Urinary bladder (tissue), 4 donors: ENCODE data around the gene MIEF2. TPM values are rescaled to one million over a fixed set of nuclear protein-coding genes. Genes with fewer than 3 reads are reported as not detected.
"Not testable (repeated sequence)": the region's sequence is repeated elsewhere in the genome, so short reads cannot be mapped to it uniquely, and the experiment has no call there.

Experiments
- DNase-seq: peaks from one replicate; pipeline ENCODE4 v3.0.0-alpha.2; 2015; ENCODE audit errors: extremely low spot score
- H3K27ac ChIP-seq: one replicate; pipeline ENCODE4 v1.5.1; 2013; ENCODE audit warnings: low read depth, mild to moderate bottlenecking, moderate library complexity
- H3K36me3 ChIP-seq: one replicate; pipeline ENCODE4 v1.6.1; 2013; ENCODE audit warnings: mild to moderate bottlenecking, moderate library complexity; ENCODE audit not compliant: insufficient read depth
- H3K4me1 ChIP-seq: one replicate; pipeline ENCODE4 v1.6.1; 2013; ENCODE audit warnings: mild to moderate bottlenecking, moderate library complexity; ENCODE audit not compliant: insufficient read depth
- H3K4me3 ChIP-seq: one replicate; pipeline ENCODE4 v1.5.1; 2013; ENCODE audit warnings: low read depth, low read length
- WGBS: extraction: QIAGEN DNeasy Blood & Tissue Kit; methylation state at CpG from one replicate; pipeline ENCODE4 v1.1.7; 2013; 5-methylcytosine and 5-hydroxymethylcytosine counted together
- polyA plus RNA-seq: library from polyadenylated mRNA; stranded (reverse); fragments of 200-250 nt; gene quantifications from one replicate; pipeline ENCODE4 v1.2.3, GENCODE V29; 2013
- total RNA-seq: library from RNA; depleted of rRNA; stranded (reverse); fragments of >200 nt; gene quantifications from one replicate; pipeline ENCODE4 v1.2.3, GENCODE V29; 2014
- donor health status: healthy with polysubstance abuse.
- donor health status: healthy.

Gene MIEF2
- total and polyA plus RNA-seq, 2 donors: 11.7 to 13.7 TPM

DNA sequence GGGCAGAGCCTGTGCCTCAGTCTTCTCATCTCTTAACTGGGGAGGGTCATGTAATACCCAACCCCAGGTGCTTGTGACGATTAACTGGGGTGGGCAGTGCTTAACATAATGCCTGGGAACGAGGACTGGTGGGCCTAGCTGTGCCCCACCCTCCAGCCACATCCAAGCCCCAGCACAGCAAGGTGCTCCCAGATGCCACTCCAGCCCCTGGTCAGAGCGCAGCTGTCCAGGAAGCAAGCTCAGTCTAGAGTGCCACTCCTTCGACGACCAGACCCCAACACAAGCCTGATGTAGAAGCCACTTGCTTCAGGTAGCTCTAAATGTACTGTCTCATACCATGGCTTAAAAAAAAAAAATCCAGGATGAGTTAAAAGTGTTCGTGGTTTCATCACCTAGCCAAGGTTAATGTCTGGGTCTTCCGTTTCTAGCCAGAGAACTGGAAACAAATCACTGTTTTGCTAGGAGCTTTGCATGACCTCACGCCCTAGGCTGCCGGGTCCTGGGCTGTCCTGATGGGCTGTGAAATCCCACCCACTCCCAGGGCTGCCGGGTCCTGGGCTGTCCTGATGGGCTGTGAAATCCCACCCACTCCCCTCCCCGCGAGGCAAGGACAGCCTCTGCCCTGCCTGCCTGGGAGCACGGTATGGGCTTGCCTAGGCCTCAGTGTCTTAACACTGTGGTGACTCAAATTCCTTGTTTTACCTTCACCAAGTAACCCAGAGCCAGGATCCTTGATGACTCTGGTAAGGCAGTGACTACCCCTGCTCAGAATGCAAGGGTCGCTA lies 7.7 kb downstream of the MIEF2 start:
- Histone ChIP-seq H3K36me3 (peaks cover 4% of the 10 kb centered on the region), H3K27ac (no peak overlapping the region), H3K4me1 (no peaks in the 10 kb centered on the region), H3K4me3 (no peak overlapping the region)
- no peak for DNase-seq
- 34% methylated on average over 14 of the region's 14 CpGs for WGBS

DNA sequence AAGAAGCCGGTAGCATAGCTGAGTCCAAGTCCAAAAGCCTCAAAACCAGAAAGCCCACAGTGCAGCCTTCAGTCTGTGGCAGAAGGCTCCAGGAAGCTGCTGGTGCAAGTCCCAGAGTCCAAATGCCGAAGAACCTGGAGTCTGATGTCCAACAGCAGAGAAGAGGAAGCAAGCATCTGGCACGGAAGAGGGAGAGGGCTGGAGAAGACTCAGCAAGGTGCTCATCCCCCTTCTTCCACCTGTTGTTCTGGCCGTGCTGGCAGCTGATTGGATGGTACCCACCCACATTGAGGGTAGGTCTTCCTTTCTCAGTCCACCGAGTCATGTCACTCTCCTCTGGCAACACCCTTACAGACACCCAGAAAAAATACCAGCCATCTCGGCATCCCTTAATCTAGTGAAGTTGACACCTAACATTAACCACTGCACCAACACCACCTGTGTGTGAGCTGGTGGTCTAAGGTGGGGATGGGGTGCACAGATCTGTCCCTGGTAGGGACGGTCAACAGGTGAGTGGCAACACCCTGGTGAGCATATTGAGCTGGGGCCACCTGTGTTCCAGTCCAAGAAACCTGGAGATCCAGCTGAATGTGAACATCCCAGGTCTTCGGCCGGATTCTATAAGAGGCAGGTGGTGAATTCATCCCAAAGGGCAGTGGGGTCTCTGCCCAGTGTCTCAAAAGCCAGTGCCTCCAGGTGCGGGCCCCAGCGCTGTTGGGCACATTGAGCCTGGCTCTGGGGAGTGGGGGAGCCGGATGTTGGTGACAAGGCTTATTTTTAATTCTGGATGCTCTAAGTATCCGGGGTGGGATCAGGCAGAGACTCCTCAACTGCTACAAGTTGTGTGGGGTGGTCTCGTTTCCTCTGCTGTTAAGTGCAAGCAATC lies 9.8 kb downstream of the MIEF2 start:
- Histone ChIP-seq H3K27ac (no peak overlapping the region), H3K4me3 (no peak overlapping the region), H3K4me1 (no peaks in the 10 kb centered on the region), H3K36me3 (peaks cover 3% of the 10 kb centered on the region)
- DNase-seq: no peak
- 85% methylated on average over 14 of the region's 14 CpGs for WGBS

DNA sequence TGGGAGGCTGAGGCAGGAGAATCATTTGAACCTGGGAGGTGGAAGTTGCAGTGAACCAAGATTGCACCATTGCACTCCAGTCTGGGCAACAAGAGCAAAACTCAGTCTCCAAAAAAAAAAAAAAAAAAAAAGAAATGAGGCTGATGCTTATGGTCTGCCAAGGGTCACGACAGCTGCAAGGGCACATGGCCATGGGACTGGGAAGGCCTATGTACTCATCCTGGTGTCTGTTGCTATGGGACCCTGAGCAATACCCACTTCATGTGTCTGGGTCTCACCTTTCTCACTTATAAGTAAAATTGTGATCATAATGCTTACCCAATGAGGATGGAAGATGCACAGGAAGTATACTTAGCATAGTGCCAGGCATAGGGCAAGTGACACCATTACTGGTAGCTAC lies 16.6 kb downstream of the MIEF2 start:
- WGBS: 100% methylated on average over 1 of the region's 1 CpG
- Histone ChIP-seq H3K4me1 (no peaks in the 10 kb centered on the region), H3K4me3 (no peak overlapping the region), H3K27ac (no peak overlapping the region), H3K36me3 (peaks cover 9% of the 10 kb centered on the region)
- DNase-seq: no peak

DNA sequence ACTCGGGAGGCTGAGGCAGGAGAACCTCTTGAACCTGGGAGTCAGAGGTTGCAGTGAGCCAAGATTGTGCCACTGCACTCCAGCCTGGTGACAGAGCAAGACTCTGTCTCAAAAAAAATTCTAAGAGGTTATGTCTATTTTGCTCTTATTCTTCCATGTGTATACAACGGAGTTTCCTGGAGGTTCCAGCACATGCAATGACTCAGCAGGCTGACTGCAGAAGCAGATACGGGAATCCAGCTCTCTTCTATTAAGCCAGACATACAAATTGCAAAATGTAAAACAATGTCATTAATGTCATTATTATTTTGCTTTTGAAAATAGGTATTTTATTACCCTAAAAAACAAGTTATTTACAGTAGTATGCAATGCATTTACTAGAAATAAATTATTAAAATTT lies 18.4 kb downstream of the MIEF2 start:
- H3K4me1 ChIP-seq: no peaks in the 10 kb centered on the region
- peaks cover 9% of the 10 kb centered on the region for H3K36me3 ChIP-seq
- 86% methylated on average over 3 of the region's 3 CpGs for WGBS
- no peak for DNase-seq
- H3K4me3 ChIP-seq: no peak overlapping the region
- no peak overlapping the region for H3K27ac ChIP-seq

DNA sequence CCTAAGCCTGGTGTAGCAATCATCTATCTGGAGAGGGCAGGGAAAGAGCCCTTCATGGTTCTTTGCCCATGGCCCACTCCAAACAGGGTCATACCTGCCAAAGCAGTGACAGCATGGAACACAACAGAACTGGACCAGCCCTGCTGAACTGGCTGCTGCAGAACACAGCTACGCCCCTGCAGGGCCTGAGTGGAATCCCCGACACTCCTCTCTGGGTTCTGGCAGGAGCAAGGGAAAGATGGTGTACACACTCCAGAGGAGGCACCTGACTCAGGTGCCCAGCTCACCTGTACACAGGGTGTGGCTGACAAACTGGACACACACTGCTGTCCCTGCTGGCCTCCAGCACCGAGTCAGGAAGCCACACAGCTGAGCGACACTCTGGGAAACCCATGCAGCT lies 19.8 kb downstream of the MIEF2 start:
- H3K4me1 ChIP-seq: no peaks in the 10 kb centered on the region
- DNase-seq: no peak
- H3K36me3 ChIP-seq: peaks cover 5% of the 10 kb centered on the region
- 92% methylated on average over 4 of the region's 4 CpGs for WGBS
- no peak overlapping the region for H3K4me3 ChIP-seq
- no peak overlapping the region for H3K27ac ChIP-seq

DNA sequence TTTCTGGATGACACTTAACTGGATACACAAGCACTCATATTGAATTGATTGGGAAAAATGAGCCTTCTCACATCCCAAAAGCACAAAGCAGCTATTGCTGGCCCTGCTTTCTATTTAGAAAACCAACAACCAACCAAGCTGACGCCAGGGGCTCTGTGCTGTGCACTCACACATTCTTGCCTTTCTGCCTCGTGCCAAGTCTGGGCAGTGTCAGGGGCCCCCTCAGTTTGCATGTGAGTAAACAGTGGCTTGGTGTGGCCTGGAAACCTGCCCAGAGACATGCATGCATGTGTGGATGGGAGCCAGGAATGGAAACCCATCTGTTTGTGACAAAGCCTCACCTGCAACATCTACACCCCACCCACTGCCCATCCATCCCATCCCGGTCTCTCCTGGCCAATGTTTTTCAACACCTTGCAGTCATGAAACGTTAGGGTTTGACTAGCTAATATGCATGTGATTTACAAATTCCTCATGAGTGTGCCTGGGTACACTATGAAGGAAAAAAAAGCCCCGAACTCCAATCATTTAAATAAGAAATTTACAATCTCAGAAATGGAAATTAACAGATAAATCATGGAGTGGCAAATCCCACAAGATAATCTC lies 20.4 kb downstream of the MIEF2 start:
- WGBS: 41% methylated on average over 5 of the region's 5 CpGs
- DNase-seq: no peak
- Histone ChIP-seq H3K4me3 (no peak overlapping the region), H3K36me3 (peaks cover 5% of the 10 kb centered on the region), H3K27ac (no peak overlapping the region), H3K4me1 (no peaks in the 10 kb centered on the region)

DNA sequence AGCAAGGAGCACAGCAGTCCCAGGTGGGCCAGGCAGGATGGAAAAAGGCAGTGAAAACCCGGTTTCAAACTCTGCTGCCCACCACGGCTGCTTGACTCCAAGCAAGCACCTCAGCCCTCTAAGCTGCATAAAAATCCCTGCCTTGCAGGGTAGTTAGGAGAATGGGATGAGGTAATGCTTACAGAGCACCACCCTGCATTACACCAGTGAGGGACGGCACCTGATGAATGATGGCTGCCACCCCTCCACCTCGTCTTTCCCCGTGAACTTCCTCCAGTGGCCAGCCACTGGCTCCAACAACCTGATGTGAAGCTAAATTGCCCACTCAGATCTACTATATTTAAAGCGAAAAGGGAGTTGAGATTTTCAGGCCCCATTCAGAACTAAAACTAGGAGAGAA lies 21.3 kb downstream of the MIEF2 start:
- peaks cover 5% of the 10 kb centered on the region for H3K36me3 ChIP-seq
- no peak overlapping the region for H3K4me3 ChIP-seq
- no peak for DNase-seq
- H3K4me1 ChIP-seq: no peaks in the 10 kb centered on the region
- H3K27ac ChIP-seq: no peak overlapping the region
- WGBS: 91% methylated on average over 6 of the region's 6 CpGs

DNA sequence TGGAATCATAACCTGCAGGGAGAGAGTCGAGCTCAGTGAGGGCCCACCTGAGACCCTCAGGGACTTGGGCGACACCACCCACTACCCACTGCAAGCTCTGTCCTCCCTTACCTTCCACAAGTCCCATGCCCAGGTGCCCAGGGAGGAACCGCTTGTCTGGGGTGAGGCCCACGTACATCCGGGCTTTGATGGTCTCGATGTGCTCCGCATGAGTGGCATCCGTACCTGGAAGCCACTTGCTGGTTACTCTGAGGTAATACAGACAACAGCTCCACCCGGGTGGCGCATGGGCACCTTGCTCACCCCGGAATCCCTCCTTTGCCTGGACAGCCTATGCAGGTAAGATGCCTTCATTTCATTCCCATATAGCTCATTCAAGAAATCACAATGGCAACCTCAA lies 24.8 kb downstream of the MIEF2 start:
- no peak for DNase-seq
- no peak overlapping the region for H3K4me3 ChIP-seq
- WGBS: 96% methylated on average over 11 of the region's 11 CpGs
- H3K36me3 ChIP-seq: peaks cover 4% of the 10 kb centered on the region
- H3K27ac ChIP-seq: no peak overlapping the region
- no peaks in the 10 kb centered on the region for H3K4me1 ChIP-seq

DNA sequence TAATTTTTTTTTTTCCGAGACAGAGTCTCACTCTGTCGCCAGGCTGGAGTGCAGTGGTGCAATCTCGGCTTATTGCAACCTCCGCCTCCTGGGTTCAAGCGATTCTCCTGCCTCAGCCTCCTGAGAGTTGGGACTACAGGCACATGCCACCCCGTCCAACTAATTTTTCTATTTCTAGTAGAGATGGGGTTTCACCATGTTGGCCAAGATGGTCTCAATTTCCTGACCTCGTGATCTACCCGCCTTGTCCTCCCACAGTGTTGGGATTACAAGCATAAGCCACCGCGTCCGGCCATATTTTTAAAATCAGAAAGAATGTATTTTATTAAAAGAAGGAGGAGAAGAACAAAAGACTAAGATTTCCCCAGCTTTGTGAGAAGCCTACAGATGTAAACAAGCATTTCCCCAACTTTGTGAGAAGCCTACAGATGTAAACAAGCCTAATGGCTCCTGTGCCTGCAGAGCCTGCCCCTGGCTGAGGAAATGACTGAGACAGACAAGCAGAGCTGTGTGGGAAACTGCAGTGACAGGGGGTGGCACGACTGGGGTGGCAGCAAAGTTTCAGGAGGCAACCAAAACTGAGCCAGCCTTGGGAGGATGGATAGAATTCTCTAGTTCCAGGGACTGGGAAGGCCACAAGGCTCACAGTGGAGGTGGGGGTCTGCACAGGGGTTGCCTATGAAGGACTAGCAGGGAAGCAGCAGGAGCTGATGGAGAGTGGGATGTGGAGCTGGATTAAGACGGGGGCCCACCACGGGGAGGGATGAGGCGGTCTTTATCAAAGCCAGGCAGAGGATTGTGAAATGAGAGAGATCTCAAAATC lies 31.5 kb downstream of the MIEF2 start:
- H3K36me3 ChIP-seq: peaks cover 8% of the 10 kb centered on the region
- H3K27ac ChIP-seq: no peak overlapping the region
- WGBS: 82% methylated on average over 15 of the region's 15 CpGs
- no peak for DNase-seq
- no peaks in the 10 kb centered on the region for H3K4me1 ChIP-seq
- H3K4me3 ChIP-seq: no peak overlapping the region

DNA sequence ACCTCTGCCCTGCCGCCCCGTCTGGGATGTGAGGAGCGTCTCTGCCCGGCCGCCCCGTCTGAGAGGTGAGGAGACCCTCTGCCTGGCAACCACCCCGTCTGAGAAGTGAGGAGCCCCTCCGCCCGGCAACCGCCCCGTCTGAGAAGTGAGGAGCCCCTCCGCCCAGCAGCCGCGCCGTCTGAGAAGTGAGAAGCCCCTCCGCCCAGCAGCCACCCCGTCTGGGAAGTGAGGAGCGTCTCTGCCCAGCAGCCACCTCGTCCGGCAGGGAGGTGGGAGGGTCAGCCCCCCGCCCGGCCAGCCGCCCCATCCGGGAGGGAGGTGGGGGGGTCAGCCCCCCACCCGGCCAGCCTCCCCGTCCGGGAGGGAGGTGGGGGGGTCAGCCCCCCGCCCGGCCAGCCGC lies 37.6 kb downstream of the MIEF2 start:
- 92% methylated on average over 28 of the region's 30 CpGs for WGBS
- H3K4me1 ChIP-seq, H3K4me3 ChIP-seq, H3K27ac ChIP-seq, H3K36me3 ChIP-seq, DNase-seq: not testable (repeated sequence)

DNA sequence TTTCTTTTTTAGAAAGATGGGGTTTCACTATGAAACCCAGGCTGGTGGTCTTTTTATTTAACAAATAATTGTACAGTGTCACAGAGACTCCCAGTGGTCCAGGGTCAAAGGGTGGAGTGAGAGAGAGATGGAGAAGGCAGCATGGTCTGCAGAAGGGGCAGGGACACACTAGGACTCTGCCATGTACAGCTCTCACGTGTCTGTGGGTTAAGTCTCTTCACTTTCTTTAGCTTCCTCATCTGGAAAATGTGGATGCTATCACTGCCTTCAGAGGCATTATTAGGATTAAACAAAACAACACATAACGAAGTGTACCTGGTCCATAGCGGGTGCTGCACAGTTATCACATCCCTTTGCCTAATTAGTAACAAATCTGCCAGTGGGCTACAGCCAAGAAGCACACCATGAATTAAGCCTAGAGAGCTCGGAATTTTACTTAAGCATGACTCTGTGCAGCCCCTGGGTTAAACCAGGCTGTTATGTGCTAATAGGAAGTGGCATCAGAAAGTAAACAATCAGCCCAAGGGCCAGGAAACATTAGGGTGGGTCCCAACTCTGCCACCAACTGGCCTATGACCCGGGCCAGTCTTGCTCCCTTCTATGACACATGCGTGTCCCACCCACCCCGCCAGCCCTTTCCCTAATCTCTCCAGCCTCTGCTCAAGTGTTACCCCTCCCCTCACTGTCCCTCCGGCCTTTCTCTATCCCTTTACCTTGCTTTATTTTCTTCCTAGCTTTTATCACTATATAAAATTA lies 40.4 kb downstream of the MIEF2 start:
- 80% methylated on average over 8 of the region's 8 CpGs for whole genome bisulfite sequencing
- H3K36me3 ChIP-seq: peaks cover 8% of the 10 kb centered on the region

DNA sequence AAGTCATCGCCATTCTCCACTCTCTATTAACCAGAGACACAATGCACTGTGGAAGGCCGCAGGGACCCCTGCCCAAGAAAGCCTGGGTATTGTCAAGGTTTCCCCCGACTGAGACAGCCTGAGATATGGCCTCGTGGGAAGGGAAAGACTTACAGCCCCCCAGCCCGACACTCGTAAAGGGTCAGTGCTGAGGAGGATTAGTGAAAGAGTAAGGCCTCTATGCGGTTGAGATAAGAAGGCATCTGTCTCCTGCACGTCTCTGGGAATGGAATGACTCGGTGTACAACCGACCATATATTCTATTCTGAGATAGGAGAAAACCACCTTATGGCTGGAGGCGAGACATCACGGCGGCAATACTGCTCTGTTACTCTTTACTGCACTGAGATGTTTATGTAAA lies 42.7 kb downstream of the MIEF2 start:
- H3K36me3 ChIP-seq, H3K27ac ChIP-seq, H3K4me3 ChIP-seq, DNase-seq, H3K4me1 ChIP-seq: not testable (repeated sequence)
- WGBS: 61% methylated on average over 13 of the region's 13 CpGs

More for the DNA sequence above, 40.4 kb downstream of the MIEF2 start:
- no peak for DNase-seq
- H3K27ac ChIP-seq: no peak overlapping the region
- no peak overlapping the region for H3K4me3 ChIP-seq
- H3K4me1 ChIP-seq: no peaks in the 10 kb centered on the region
